Glutamatergic neuron (in vitro differentiated cells): ENCODE data around the gene KRTAP19-8. TPM values are rescaled to one million over a fixed set of nuclear protein-coding genes. Genes with fewer than 3 reads are reported as not detected.

ENCODE experiments used
- DNase-seq: peaks from one replicate; pipeline ENCODE4 v3.0.0; 2022
- H3K27ac Mint-ChIP-seq: one replicate; pipeline ENCODE4 v1.8.0; 2020; ENCODE audit warnings: mild to moderate bottlenecking, mixed read lengths, inconsistent platforms; ENCODE audit not compliant: unreplicated experiment
- H3K27me3 Mint-ChIP-seq: one replicate; pipeline ENCODE4 v1.8.0; 2020; ENCODE audit warnings: mild to moderate bottlenecking, moderate library complexity, mixed read lengths, inconsistent platforms; ENCODE audit not compliant: unreplicated experiment
- H3K36me3 Mint-ChIP-seq: one replicate; pipeline ENCODE4 v1.8.0; 2020; ENCODE audit warnings: mild to moderate bottlenecking, mixed read lengths, inconsistent platforms; ENCODE audit not compliant: unreplicated experiment
- H3K4me1 Mint-ChIP-seq: one replicate; pipeline ENCODE4 v1.8.0; 2020; ENCODE audit warnings: mild to moderate bottlenecking, low read depth, mixed read lengths, inconsistent platforms; ENCODE audit not compliant: unreplicated experiment
- H3K4me3 Mint-ChIP-seq: one replicate; pipeline ENCODE4 v1.8.0; 2020; ENCODE audit warnings: mild to moderate bottlenecking, mixed read lengths, inconsistent platforms; ENCODE audit not compliant: unreplicated experiment
- H3K9me3 Mint-ChIP-seq: one replicate; pipeline ENCODE4 v1.8.0; 2020; ENCODE audit warnings: mild to moderate bottlenecking, moderate library complexity, mixed read lengths, inconsistent platforms; ENCODE audit not compliant: unreplicated experiment
- total RNA-seq: library from RNA; stranded (reverse); fragmentation: NEBNext Ultra II Directional; extraction: Animal tissue kit (Norgen Biotek cat#: 25700); gene quantifications from one replicate; pipeline ENCODE4 v1.2.1, GENCODE V29; 2021; ENCODE audit not compliant: unreplicated experiment
- TF ChIP-seq, protein P1 (sequence below): fragments of 200-600 bp; sonication (generic); IDR thresholded peaks from one replicate; pipeline ENCODE4 v1.5.0; 2021; ENCODE audit not compliant: partially characterized antibody, unreplicated experiment

KRTAP19-8 gene
- total RNA-seq, 1 donor from 2014 or later: not detected

- Mint-ChIP-seq H3K36me3 (no peaks in the 10 kb centered on the region), H3K4me3 (no peak overlapping the region), H3K27ac (no peak overlapping the region), H3K4me1 (no peaks in the 10 kb centered on the region), H3K9me3 (no peaks in the 10 kb centered on the region), H3K27me3 (no peaks in the 10 kb centered on the region)
- DNase-seq: no peak
- TF ChIP-seq, protein P1, sequence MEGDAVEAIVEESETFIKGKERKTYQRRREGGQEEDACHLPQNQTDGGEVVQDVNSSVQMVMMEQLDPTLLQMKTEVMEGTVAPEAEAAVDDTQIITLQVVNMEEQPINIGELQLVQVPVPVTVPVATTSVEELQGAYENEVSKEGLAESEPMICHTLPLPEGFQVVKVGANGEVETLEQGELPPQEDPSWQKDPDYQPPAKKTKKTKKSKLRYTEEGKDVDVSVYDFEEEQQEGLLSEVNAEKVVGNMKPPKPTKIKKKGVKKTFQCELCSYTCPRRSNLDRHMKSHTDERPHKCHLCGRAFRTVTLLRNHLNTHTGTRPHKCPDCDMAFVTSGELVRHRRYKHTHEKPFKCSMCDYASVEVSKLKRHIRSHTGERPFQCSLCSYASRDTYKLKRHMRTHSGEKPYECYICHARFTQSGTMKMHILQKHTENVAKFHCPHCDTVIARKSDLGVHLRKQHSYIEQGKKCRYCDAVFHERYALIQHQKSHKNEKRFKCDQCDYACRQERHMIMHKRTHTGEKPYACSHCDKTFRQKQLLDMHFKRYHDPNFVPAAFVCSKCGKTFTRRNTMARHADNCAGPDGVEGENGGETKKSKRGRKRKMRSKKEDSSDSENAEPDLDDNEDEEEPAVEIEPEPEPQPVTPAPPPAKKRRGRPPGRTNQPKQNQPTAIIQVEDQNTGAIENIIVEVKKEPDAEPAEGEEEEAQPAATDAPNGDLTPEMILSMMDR: no peak
These were observed 7.6 kb upstream of the KRTAP19-8 start for GRCh38 chr21:31045841-31046240.

- no peaks in the 10 kb centered on the region for H3K27me3 Mint-ChIP-seq
- H3K4me1 Mint-ChIP-seq: no peaks in the 10 kb centered on the region
- no peak for DNase-seq
- TF ChIP-seq, protein P1: no peak
- no peak overlapping the region for H3K4me3 Mint-ChIP-seq
- no peak overlapping the region for H3K27ac Mint-ChIP-seq
- no peaks in the 10 kb centered on the region for H3K9me3 Mint-ChIP-seq
- no peaks in the 10 kb centered on the region for H3K36me3 Mint-ChIP-seq
These were observed 5.2 kb upstream of the KRTAP19-8 start for GRCh38 chr21:31043471-31043870.

DNA sequence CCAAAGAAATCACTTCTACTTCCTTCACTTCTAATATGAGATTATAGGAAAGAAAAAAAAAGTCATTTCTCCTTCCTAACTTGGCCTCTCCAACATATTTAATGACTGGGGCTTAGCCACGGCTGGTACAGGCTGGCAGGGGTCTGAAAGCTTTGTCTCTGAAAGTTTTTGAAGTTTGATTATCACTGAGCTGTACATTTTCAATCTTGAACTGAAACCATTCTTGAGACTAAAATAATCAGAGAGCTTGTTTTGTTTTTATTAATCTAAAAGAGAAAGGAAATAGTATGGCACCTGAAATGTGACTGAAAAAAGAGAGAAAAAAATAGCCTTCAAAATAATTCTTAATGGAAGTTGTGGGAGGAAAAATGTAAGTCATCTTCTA is 3.8 kb upstream of the KRTAP19-8 start:
- H3K27ac Mint-ChIP-seq: no peak overlapping the region
- no peaks in the 10 kb centered on the region for H3K4me1 Mint-ChIP-seq
- H3K36me3 Mint-ChIP-seq: no peaks in the 10 kb centered on the region
- H3K9me3 Mint-ChIP-seq: no peaks in the 10 kb centered on the region
- TF ChIP-seq, protein P1: no peak
- H3K27me3 Mint-ChIP-seq: no peaks in the 10 kb centered on the region
- DNase-seq: no peak
- no peak overlapping the region for H3K4me3 Mint-ChIP-seq

GRCh38 chr21:31041295-31042079 is 3.2 kb upstream of the KRTAP19-8 start:
- Mint-ChIP-seq H3K27me3 (no peaks in the 10 kb centered on the region), H3K27ac (no peak overlapping the region), H3K36me3 (no peaks in the 10 kb centered on the region), H3K9me3 (no peaks in the 10 kb centered on the region), H3K4me1 (no peaks in the 10 kb centered on the region), H3K4me3 (no peak overlapping the region)
- TF ChIP-seq, protein P1: no peak
- no peak for DNase-seq

- Mint-ChIP-seq H3K9me3 (no peaks in the 10 kb centered on the region), H3K36me3 (no peaks in the 10 kb centered on the region), H3K27ac (no peak overlapping the region), H3K4me3 (no peak overlapping the region), H3K27me3 (no peaks in the 10 kb centered on the region), H3K4me1 (no peaks in the 10 kb centered on the region)
- TF ChIP-seq, protein P1: no peak
- no peak for DNase-seq
These were observed 3.9 kb downstream of the KRTAP19-8 start for GRCh38 chr21:31034378-31034777.
